NCI-H345 treated with DMSO at 0.1 percent for 48 hours (cell line): ENCODE data around the gene ARHGEF28.

Experiments used
- DNase-seq: peaks from one replicate; lab custom pipeline; 2025; ENCODE audit not compliant: unreplicated experiment; lab: John Stamatoyannopoulos, UW

Gene ARHGEF28

GRCh38 chr5:73691302-73692080 is 65.5 kb downstream of the ARHGEF28 start:
- no peak for DNase-seq

GRCh38 chr5:73692166-73692640 is 66.2 kb downstream of the ARHGEF28 start:
- DNase-seq = no peak

GRCh38 chr5:73692981-73693380 is 67.0 kb downstream of the ARHGEF28 start:
- no peak for DNase-seq

GRCh38 chr5:73693573-73694061 is 67.6 kb downstream of the ARHGEF28 start:
- DNase-seq = no peak

GRCh38 chr5:73694089-73694488 is 68.1 kb downstream of the ARHGEF28 start:
- no peak for DNase-seq

- DNase-seq = no peak
These were observed 72.0 kb downstream of the ARHGEF28 start for GRCh38 chr5:73698011-73698410.

GRCh38 chr5:73701566-73701965 is 75.6 kb downstream of the ARHGEF28 start:
- no peak for DNase-seq

GRCh38 chr5:73702534-73702933 is 76.5 kb downstream of the ARHGEF28 start:
- no peak for DNase-seq

- DNase-seq = no peak
These were observed 77.0 kb downstream of the ARHGEF28 start for GRCh38 chr5:73702951-73703350.

- DNase-seq = no peak
These were observed 79.4 kb downstream of the ARHGEF28 start for GRCh38 chr5:73705364-73705763.

- no peak for DNase-seq
These were observed 81.0 kb downstream of the ARHGEF28 start for GRCh38 chr5:73706963-73707362.

GRCh38 chr5:73709536-73710129 is 83.6 kb downstream of the ARHGEF28 start:
- DNase-seq = no peak

GRCh38 chr5:73716284-73716808 is 90.3 kb downstream of the ARHGEF28 start:
- DNase-seq = no peak

- DNase-seq = no peak
These were observed 92.8 kb downstream of the ARHGEF28 start for GRCh38 chr5:73718762-73719161.

- DNase-seq = no peak
These were observed 93.6 kb downstream of the ARHGEF28 start for GRCh38 chr5:73719632-73720031.

- DNase-seq = no peak
These were observed 96.2 kb downstream of the ARHGEF28 start for GRCh38 chr5:73722231-73722630.

GRCh38 chr5:73726071-73726470 is 100.1 kb downstream of the ARHGEF28 start:
- no peak for DNase-seq

- no peak for DNase-seq
These were observed 100.7 kb downstream of the ARHGEF28 start for GRCh38 chr5:73726606-73727231.

GRCh38 chr5:73727470-73727869 is 101.5 kb downstream of the ARHGEF28 start:
- DNase-seq = no peak

- DNase-seq = no peak
These were observed 102.7 kb downstream of the ARHGEF28 start for GRCh38 chr5:73728493-73729273.

GRCh38 chr5:73729329-73729728 is 103.3 kb downstream of the ARHGEF28 start:
- DNase-seq = no peak
